Hepatocyte (in vitro differentiated cells): ENCODE results near the gene PRKCA. TPM values are rescaled to one million over a fixed set of nuclear protein-coding genes. Genes with fewer than 3 reads are reported as not detected.

Source experiments
- DNase-seq: peaks from one replicate; pipeline ENCODE4 v3.0.0-alpha.2; 2016; ENCODE audit warnings: low spot score
- H2AFZ ChIP-seq: fragments of 200-600 bp; sonication (generic); 2 replicates; pipeline ENCODE4 v1.6.0; 2016; ENCODE audit warnings: antibody characterized with exemption, mild to moderate bottlenecking
- H3K27ac ChIP-seq: fragments of 200-600 bp; sonication (generic); 2 replicates; pipeline ENCODE4 v1.5.1; 2016; ENCODE audit warnings: mild to moderate bottlenecking
- H3K27me3 ChIP-seq: fragments of 200-600 bp; sonication (generic); 2 replicates; pipeline ENCODE4 v1.6.1; 2016
- H3K36me3 ChIP-seq: fragments of 200-600 bp; sonication (generic); replicated peaks from 2 replicates; pipeline ENCODE4 v1.5.1; 2016; ENCODE audit warnings: low read depth; ENCODE audit not compliant: insufficient read depth
- H3K4me1 ChIP-seq: fragments of 200-600 bp; sonication (generic); 2 replicates; pipeline ENCODE4 v1.5.1; 2016; ENCODE audit warnings: mild to moderate bottlenecking, moderate library complexity; ENCODE audit not compliant: insufficient read depth
- H3K4me2 ChIP-seq: fragments of 200-600 bp; sonication (generic); 2 replicates; pipeline ENCODE4 v1.6.0; 2016
- H3K4me3 ChIP-seq: fragments of 200-600 bp; sonication (generic); 2 replicates; pipeline ENCODE4 v1.5.1; 2016; ENCODE audit warnings: mild to moderate bottlenecking
- H3K79me2 ChIP-seq: fragments of 200-600 bp; sonication (generic); 2 replicates; pipeline ENCODE4 v1.6.0; 2017; ENCODE audit warnings: mild to moderate bottlenecking
- H3K9me2 ChIP-seq: fragments of 200-600 bp; sonication (generic); replicated peaks from 2 replicates; pipeline ENCODE4 v1.6.0; 2017; ENCODE audit warnings: mild to moderate bottlenecking; ENCODE audit not compliant: insufficient read depth
- H3K9me3 ChIP-seq: fragments of 200-600 bp; sonication (generic); 2 replicates; pipeline ENCODE4 v1.5.1; 2016; ENCODE audit warnings: low read depth, mild to moderate bottlenecking
- H4K20me1 ChIP-seq: fragments of 200-600 bp; sonication (generic); 2 replicates; pipeline ENCODE4 v1.6.0; 2016; ENCODE audit warnings: mild to moderate bottlenecking; ENCODE audit not compliant: insufficient read depth, poor library complexity, severe bottlenecking
- CTCF ChIP-seq: fragments of 200-600 bp; sonication (generic); IDR thresholded peaks from 2 replicates; pipeline ENCODE4 v1.5.1; 2016; ENCODE audit warnings: antibody characterized with exemption, mild to moderate bottlenecking; ENCODE audit not compliant: poor library complexity
- EZH2 ChIP-seq: fragments of 200-600 bp; sonication (generic); IDR thresholded peaks from 2 replicates; pipeline ENCODE4 v1.6.1; 2016; ENCODE audit warnings: antibody characterized with exemption, mild to moderate bottlenecking, borderline replicate concordance
- EZH2phosphoT487 ChIP-seq: fragments of 200-600 bp; sonication (generic); IDR thresholded peaks from one replicate; pipeline ENCODE4 v1.6.1; 2018; ENCODE audit warnings: antibody characterized with exemption, mild to moderate bottlenecking, low read depth, moderate library complexity; ENCODE audit not compliant: unreplicated experiment, severe bottlenecking
- WGBS: methylation state at CpG from one replicate; pipeline ENCODE4 v1.1.6; 2016; ENCODE audit warnings: low lambda C conversion rate; ENCODE audit errors: missing lambda C conversion rate; 5-methylcytosine and 5-hydroxymethylcytosine counted together
- polyA plus RNA-seq: library from polyadenylated mRNA; unstranded; fragments of >200 nt; fragmentation: Nextera tagmentation; extraction: Ambion mirVana; gene quantifications from 2 replicates; pipeline ENCODE4 v1.2.1, GENCODE V29; 2016
- total RNA-seq: library from RNA; depleted of rRNA; stranded (reverse); fragments of >200 nt; gene quantifications from 2 replicates; pipeline ENCODE4 v1.2.3, GENCODE V29; 2014

Gene PRKCA
- total and polyA plus RNA-seq, 2 experiments from 2014 or later = 5.9 to 18.5 TPM

DNA sequence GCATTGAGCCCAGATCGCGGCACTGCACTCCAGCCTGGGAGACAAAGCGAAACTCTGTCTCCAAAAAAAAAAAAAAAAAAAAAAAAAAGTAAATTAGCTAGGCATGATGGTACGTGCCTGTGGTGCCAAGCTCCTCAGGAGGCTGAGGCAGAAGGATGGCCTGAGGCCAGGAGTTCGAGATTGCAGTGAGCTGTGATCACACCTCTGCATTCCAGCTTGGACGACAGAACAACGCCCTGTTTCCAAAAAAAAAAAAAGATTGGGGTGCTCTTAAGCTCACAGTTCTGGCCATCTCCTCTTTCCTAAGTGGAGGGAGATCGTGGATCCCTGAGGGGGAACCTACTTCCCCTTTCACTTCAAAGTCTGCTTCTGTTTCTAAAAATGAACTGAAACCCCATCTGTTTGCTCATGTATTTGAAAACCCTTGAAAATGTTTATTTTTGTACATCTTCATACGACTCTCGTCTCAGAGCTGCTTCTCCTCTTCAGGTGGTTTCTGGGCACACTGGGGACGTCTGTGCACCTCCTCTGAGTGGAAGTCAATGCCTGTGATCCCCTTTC, 138.8 kb downstream of the PRKCA start:
- Histone ChIP-seq H3K4me3 (no peak overlapping the region), H3K4me2 (no peak overlapping the region), H3K36me3 (no peaks in the 10 kb centered on the region), H3K79me2 (peaks cover 19% of the 10 kb centered on the region), H3K9me3 (no peaks in the 10 kb centered on the region), H4K20me1 (no peaks in the 10 kb centered on the region), H3K4me1 (no peaks in the 10 kb centered on the region), H3K27me3 (no peaks in the 10 kb centered on the region), H3K9me2 (no peaks in the 10 kb centered on the region), H3K27ac (no peak overlapping the region), H2AFZ (no peak overlapping the region)
- 88% methylated on average over 11 of the region's 11 CpGs for whole genome bisulfite sequencing
- no peak for DNase-seq
- TF ChIP-seq EZH2phosphoT487 = no peak

- Histone ChIP-seq H3K9me2 (no peaks in the 10 kb centered on the region), H3K4me3 (no peak overlapping the region), H3K4me1 (peaks cover under 1% of the 10 kb centered on the region), H3K36me3 (no peaks in the 10 kb centered on the region), H2AFZ (no peak overlapping the region), H3K27me3 (no peaks in the 10 kb centered on the region), H3K27ac (no peak overlapping the region), H3K4me2 (no peak overlapping the region), H3K9me3 (no peaks in the 10 kb centered on the region), H4K20me1 (no peaks in the 10 kb centered on the region), H3K79me2 (peaks cover 22% of the 10 kb centered on the region)
- no peak for DNase-seq
- WGBS = 85% methylated on average over 2 of the region's 2 CpGs
- TF ChIP-seq EZH2 (no peak), CTCF (no peak), EZH2phosphoT487 (no peak)
Observed at GRCh38 chr17:66443166-66443565, 140.8 kb downstream of the PRKCA start.

- Histone ChIP-seq H3K4me3 (no peak overlapping the region), H3K9me2 (no peaks in the 10 kb centered on the region), H3K4me1 (peaks cover 5% of the 10 kb centered on the region), H2AFZ (no peak overlapping the region), H3K27me3 (no peaks in the 10 kb centered on the region), H3K9me3 (no peaks in the 10 kb centered on the region), H3K27ac (no peak overlapping the region), H4K20me1 (no peaks in the 10 kb centered on the region), H3K4me2 (no peak overlapping the region), H3K36me3 (no peaks in the 10 kb centered on the region), H3K79me2 (peaks cover 22% of the 10 kb centered on the region)
- DNase-seq = no peak
- 71% methylated on average over 9 of the region's 9 CpGs for WGBS
- TF ChIP-seq EZH2 (no peak), EZH2phosphoT487 (no peak), CTCF (no peak)
Observed at GRCh38 chr17:66443606-66444005, 141.2 kb downstream of the PRKCA start.

- DNase-seq = no peak
- no peaks in the 10 kb centered on the region for H3K9me2 ChIP-seq
- no peaks in the 10 kb centered on the region for H4K20me1 ChIP-seq
- peaks cover 19% of the 10 kb centered on the region for H3K79me2 ChIP-seq
- no peak overlapping the region for H2AFZ ChIP-seq
- WGBS = 62% methylated on average over 4 of the region's 4 CpGs
- peaks cover 5% of the 10 kb centered on the region for H3K4me1 ChIP-seq
- no peaks in the 10 kb centered on the region for H3K27me3 ChIP-seq
- no peaks in the 10 kb centered on the region for H3K9me3 ChIP-seq
- no peaks in the 10 kb centered on the region for H3K36me3 ChIP-seq
- TF ChIP-seq EZH2phosphoT487 (no peak), CTCF (no peak), EZH2 (no peak)
- no peak overlapping the region for H3K4me2 ChIP-seq
- H3K4me3 ChIP-seq = no peak overlapping the region
- no peak overlapping the region for H3K27ac ChIP-seq
Observed at GRCh38 chr17:66444031-66444430, 141.6 kb downstream of the PRKCA start.
